H1 (cell line): ENCODE measurements around the gene TRIM71. TPM values are rescaled to one million over a fixed set of nuclear protein-coding genes. Genes with fewer than 3 reads are reported as not detected.

Experiments used
- CTCF ChIA-PET: fragments of 300-600 bp; sonication (Branson Sonifier 250); formaldehyde crosslinking; loops from one replicate; lab custom pipeline; 2021; ENCODE audit not compliant: partially characterized antibody; lab: Charles Lee
- POLR2A ChIA-PET: fragments of 300-600 bp; sonication (Branson Sonifier 250); formaldehyde crosslinking; loops from one replicate; lab custom pipeline; 2021; ENCODE audit warnings: inconsistent platforms; ENCODE audit not compliant: partially characterized antibody; lab: Charles Lee
- DNase-seq, 2 experiments: peaks; one replicate each; pipeline versions ENCODE4 v3.0.0 to v3.0.0-alpha.2; 2010 to 2022; ENCODE audit warnings: low spot score in 2 of 2, low read depth in 1 of 2, mixed read lengths in 1 of 2
- FAIRE-seq: peaks from 2 replicates; lab custom pipeline; 2011; peaks lifted over from hg19 to GRCh38; lab: Jason Lieb, UNC
- H2AFZ ChIP-seq: 2 replicates; pipeline ENCODE4 v1.8.1; 2012; ENCODE audit warnings: low read length, inconsistent platforms
- H2AK5ac ChIP-seq: 2 replicates; pipeline ENCODE4 v1.6.1; 2013; ENCODE audit warnings: low read depth, low read length
- H2BK120ac ChIP-seq: replicated peaks from 2 replicates; pipeline ENCODE3; 2013; ENCODE audit warnings: low read depth, low read length, inconsistent platforms
- H2BK12ac ChIP-seq: 2 replicates; pipeline ENCODE4 v1.6.1; 2013; ENCODE audit warnings: low read depth, low read length
- H2BK15ac ChIP-seq: 2 replicates; pipeline ENCODE4 v1.6.1; 2013; ENCODE audit warnings: low read length
- H2BK20ac ChIP-seq: 2 replicates; pipeline ENCODE4 v1.6.1; 2013; ENCODE audit warnings: low read length
- H2BK5ac ChIP-seq: 2 replicates; pipeline ENCODE4 v1.6.1; 2013; ENCODE audit warnings: low read depth, low read length
- H3K14ac ChIP-seq: 2 replicates; pipeline ENCODE4 v1.6.1; 2013; ENCODE audit warnings: inconsistent platforms; ENCODE audit not compliant: insufficient read length
- H3K18ac ChIP-seq: 2 replicates; pipeline ENCODE4 v1.6.1; 2013; ENCODE audit warnings: low read length; ENCODE audit errors: extremely low read depth
- H3K23ac ChIP-seq: 2 replicates; pipeline ENCODE4 v1.6.1; 2013; ENCODE audit warnings: inconsistent platforms; ENCODE audit not compliant: insufficient read length
- H3K23me2 ChIP-seq: 2 replicates; pipeline ENCODE4 v1.6.1; 2013; ENCODE audit warnings: low read depth, low read length
- H3K27ac ChIP-seq: 2 replicates; pipeline ENCODE4 v1.6.1; 2011; ENCODE audit warnings: low read depth, low read length, inconsistent platforms
- H3K27me3 ChIP-seq, 4 experiments: replicated peaks in 1 of 4; 1 replicate in 1 of 4; 2 replicates in 3 of 4; pipeline versions ENCODE4 v1.6.1 to v1.8.1; 2011 to 2013; ENCODE audit warnings: low read length in 3 of 4, mild to moderate bottlenecking in 3 of 4, inconsistent platforms in 2 of 4, mixed read lengths in 2 of 4, moderate library complexity in 1 of 4; ENCODE audit not compliant: control insufficient read depth in 3 of 4, insufficient read depth in 3 of 4; ENCODE audit errors: extremely low read depth in 1 of 4
- H3K36me3 ChIP-seq, 4 experiments: 2 replicates each; pipeline versions ENCODE4 v1.6.1 to v1.8.1; 2011 to 2013; ENCODE audit warnings: mild to moderate bottlenecking in 4 of 4, low read length in 3 of 4, moderate library complexity in 2 of 4, control low read depth in 1 of 4, inconsistent platforms in 1 of 4; ENCODE audit not compliant: insufficient read depth in 4 of 4, control insufficient read depth in 2 of 4
- H3K4ac ChIP-seq: replicated peaks from 2 replicates; pipeline ENCODE3; 2013; ENCODE audit warnings: low read length, low read depth, mixed read lengths, inconsistent platforms; ENCODE audit not compliant: insufficient read length
- H3K4me1 ChIP-seq, 4 experiments: replicated peaks in 1 of 4; 1 replicate in 1 of 4; 2 replicates in 3 of 4; pipeline versions ENCODE4 v1.6.1 to v1.8.1; 2011 to 2013; ENCODE audit warnings: low read length in 3 of 4, inconsistent platforms in 2 of 4, mixed read lengths in 1 of 4; ENCODE audit not compliant: insufficient read depth in 4 of 4, control insufficient read depth in 3 of 4
- H3K4me2 ChIP-seq, 2 experiments: 2 replicates each; pipeline versions ENCODE4 v1.6.1 to v1.8.1; 2011 to 2013; ENCODE audit warnings: low read depth in 2 of 2, low read length in 2 of 2, control low read depth in 1 of 2, inconsistent platforms in 1 of 2, mild to moderate bottlenecking in 1 of 2; ENCODE audit not compliant: insufficient read depth in 1 of 2
- H3K4me3 ChIP-seq, 4 experiments: fragments of 200-600, 300-600 bp in 1 of 4; sonication (generic), shearing (Covaris generic), sonication (Bioruptor Twin) in 1 of 4; 2 replicates each; pipeline versions ENCODE4 v1.5.1 to v1.8.1; 2011 to 2016; ENCODE audit warnings: low read length in 4 of 4, low read depth in 3 of 4, control low read depth in 2 of 4, inconsistent platforms in 2 of 4, mild to moderate bottlenecking in 2 of 4, mixed read lengths in 1 of 4, moderate library complexity in 1 of 4; ENCODE audit not compliant: insufficient read depth in 2 of 4; ENCODE audit errors: extremely low read depth in 1 of 4
- H3K56ac ChIP-seq: replicated peaks from 2 replicates; pipeline ENCODE3; 2013; ENCODE audit warnings: low read depth, mild to moderate bottlenecking, mixed read lengths, low read length, inconsistent platforms; ENCODE audit not compliant: insufficient read length
- H3K79me1 ChIP-seq: 2 replicates; pipeline ENCODE4 v1.6.1; 2013; ENCODE audit warnings: low read depth, low read length, control low read depth
- H3K79me2 ChIP-seq, 2 experiments: 2 replicates each; pipeline versions ENCODE4 v1.6.1 to v1.8.1; 2012 to 2013; ENCODE audit warnings: low read length in 2 of 2, mild to moderate bottlenecking in 2 of 2, inconsistent platforms in 1 of 2; ENCODE audit not compliant: insufficient read depth in 2 of 2, control insufficient read depth in 1 of 2
- H3K9ac ChIP-seq, 4 experiments: replicated peaks in 1 of 4; 1 replicate in 1 of 4; 2 replicates in 3 of 4; pipeline versions ENCODE4 v1.6.1 to v1.8.1; 2011 to 2013; ENCODE audit warnings: low read depth in 3 of 4, low read length in 3 of 4, control low read depth in 2 of 4, mild to moderate bottlenecking in 2 of 4, moderate library complexity in 2 of 4, inconsistent platforms in 1 of 4; ENCODE audit errors: extremely low read depth in 1 of 4
- H3K9me3 ChIP-seq, 2 experiments: 2 replicates each; pipeline versions ENCODE4 v1.6.1 to v1.8.1; 2012 to 2013; ENCODE audit warnings: mild to moderate bottlenecking in 2 of 2, moderate library complexity in 2 of 2, control low read depth in 1 of 2, inconsistent platforms in 1 of 2, low read depth in 1 of 2, low read length in 1 of 2, mixed read lengths in 1 of 2; ENCODE audit not compliant: insufficient read depth in 2 of 2
- H4K20me1 ChIP-seq, 2 experiments: replicated peaks in 1 of 2; 2 replicates each; pipeline versions ENCODE3 to v1.8.1; 2011 to 2013; ENCODE audit warnings: inconsistent platforms in 2 of 2, low read length in 2 of 2, mild to moderate bottlenecking in 1 of 2; ENCODE audit not compliant: insufficient read depth in 2 of 2, control insufficient read depth in 1 of 2
- H4K5ac ChIP-seq: 2 replicates; pipeline ENCODE4 v1.6.1; 2013; ENCODE audit warnings: low read length, low read depth, mixed read lengths, inconsistent platforms; ENCODE audit not compliant: insufficient read length
- H4K8ac ChIP-seq: 2 replicates; pipeline ENCODE4 v1.8.0; 2013; ENCODE audit warnings: mild to moderate bottlenecking, moderate library complexity, low read length, inconsistent platforms; ENCODE audit not compliant: insufficient read depth; ENCODE audit errors: extremely low read depth
- H4K91ac ChIP-seq: replicated peaks from 2 replicates; pipeline ENCODE3; 2013; ENCODE audit warnings: low read length, mixed read lengths, inconsistent platforms; ENCODE audit not compliant: insufficient read length
- ATF3 ChIP-seq: IDR thresholded peaks from 2 replicates; pipeline ENCODE4 v1.6.1; 2011; ENCODE audit warnings: low read depth, mild to moderate bottlenecking, low read length; ENCODE audit not compliant: insufficient read depth
- MAX ChIP-seq: IDR thresholded peaks from 2 replicates; pipeline ENCODE4 v1.6.1; 2012; ENCODE audit warnings: inconsistent platforms
- POLR2A ChIP-seq, 2 experiments: IDR thresholded peaks; 1 replicate in 1 of 2; 2 replicates in 1 of 2; pipeline ENCODE4 v1.6.1; 2011; ENCODE audit warnings: low read depth in 2 of 2, low read length in 2 of 2, mild to moderate bottlenecking in 2 of 2; ENCODE audit errors: control extremely low read depth in 1 of 2
- RNF2 ChIP-seq: fragments of 200-900, 300-1000 bp; sonication (generic); IDR thresholded peaks from 2 replicates; pipeline ENCODE4 v1.7.1; 2016; ENCODE audit warnings: borderline replicate concordance, low read depth, mild to moderate bottlenecking, antibody characterized with exemption, low read length; ENCODE audit not compliant: poor library complexity, severe bottlenecking; ENCODE audit errors: missing control alignments
- SUZ12 ChIP-seq: fragments of 200-600 bp; sonication (generic); IDR thresholded peaks from 2 replicates; pipeline ENCODE4 v1.6.1; 2012; ENCODE audit warnings: mild to moderate bottlenecking, inconsistent platforms, low read length, moderate library complexity, mixed read lengths
- whole genome bisulfite sequencing, 2 experiments: shearing (Covaris generic) in 1 of 2; methylation state at CpG; one replicate each; pipeline versions ENCODE4 v1.1.6 to v1.1.7; 2013 to 2015; ENCODE audit warnings: low lambda C conversion rate in 2 of 2, mixed read lengths in 2 of 2, inconsistent platforms in 1 of 2, low coverage in 1 of 2, missing lambda C conversion rate in 1 of 2; ENCODE audit not compliant: insufficient replicate concordance in 2 of 2, insufficient coverage in 1 of 2, insufficient read length in 1 of 2; ENCODE audit errors: extremely low coverage in 1 of 2, missing lambda C conversion rate in 1 of 2; 5-methylcytosine and 5-hydroxymethylcytosine counted together
- polyA plus RNA-seq, 7 experiments: library from polyadenylated mRNA; depleted of rRNA in 3 of 7; stranded (reverse) in 5 of 7; unstranded in 2 of 7; fragments of >200 nt in 5 of 7; fragments of 200-250 nt in 2 of 7; gene quantifications; 1 replicate in 5 of 7; 2 replicates in 1 of 7; 4 replicates in 1 of 7; pipeline versions ENCODE4 v1.2.1 to v1.2.3, GENCODE V29; 2011 to 2013; ENCODE audit warnings: missing spikeins in 2 of 7, mixed read lengths in 2 of 7
- total RNA-seq: library from RNA; stranded (reverse); fragmentation: NEBNext Ultra II Directional; extraction: Animal tissue kit (Norgen Biotek cat#: 25700); gene quantifications from 2 replicates; pipeline ENCODE4 v1.2.1, GENCODE V29; 2021

The TRIM71 gene
- total and polyA plus RNA-seq, 2 of the 8 experiments (the other 6 are each of a cell fraction or from before 2014, with no cell fraction given) = 53.7 to 293 TPM

DNA sequence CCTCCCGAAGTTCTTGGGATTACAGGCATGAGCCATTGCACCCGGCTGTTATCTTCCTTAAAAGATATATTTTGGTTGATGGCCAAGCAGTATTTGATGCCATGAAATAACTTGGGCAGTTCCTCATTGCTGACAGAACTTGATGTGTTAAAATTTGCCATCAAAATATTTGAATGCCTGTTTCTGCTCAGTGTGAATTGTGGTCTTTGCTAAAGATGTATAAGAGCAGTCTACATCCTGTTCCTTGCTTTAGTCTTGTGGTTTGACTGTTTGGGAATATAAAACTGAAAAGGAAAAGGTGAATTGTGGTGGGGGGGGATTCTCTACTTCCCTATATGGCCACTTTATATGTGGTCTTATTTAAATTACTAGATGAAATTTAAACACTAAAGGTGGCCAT lies 14.0 kb downstream of the TRIM71 start:
- Histone ChIP-seq H3K56ac (no peak overlapping the region), H3K4ac (no peak overlapping the region), H3K4me1 (peaks cover 7 to 36% (median 24%) of the 10 kb centered on the region in 4 experiments), H2BK15ac (no peak overlapping the region), H4K20me1 (peaks cover 34 to 37% of the 10 kb centered on the region in 2 experiments), H3K4me3 (peak overlapping the region in 1 of 4 experiments; percentile 57; a peak in 3 of 8 replicates), H4K8ac (no peak overlapping the region), H2BK5ac (no peak overlapping the region), H3K4me2 (peak overlapping the region; percentile 69 to 93), H2AFZ (no peak overlapping the region), H4K91ac (no peak overlapping the region), H2BK12ac (no peak overlapping the region), H2BK20ac (no peak overlapping the region), H3K79me2 (peaks cover 83 to 100% of the 10 kb centered on the region in 2 experiments), H3K23ac (no peak overlapping the region), H3K9ac (no peak overlapping the region), H3K27me3 (no peaks in the 10 kb centered on the region), H3K18ac (no peak overlapping the region), H3K79me1 (no peaks in the 10 kb centered on the region), H3K23me2 (peaks cover 5% of the 10 kb centered on the region), H3K14ac (no peak overlapping the region), H2AK5ac (no peak overlapping the region), H3K9me3 (no peaks in the 10 kb centered on the region), H3K27ac (no peak overlapping the region), H4K5ac (no peak overlapping the region), H2BK120ac (no peak overlapping the region), H3K36me3 (peaks cover 0 to 21% (median 0%) of the 10 kb centered on the region in 4 experiments; a peak in 3 of 8 replicates)
- FAIRE-seq (no peak), DNase-seq (no peak)
- TF ChIP-seq RNF2 = no peak
- TF ChIP-seq MAX = no peak
- TF ChIP-seq SUZ12 = no peak
- no peak for TF ChIP-seq ATF3
- no peak for TF ChIP-seq POLR2A (IDR thresholded peaks at IDR 0.05; ENCODE audit: control extremely low read depth in 1 of 2, low read depth in 2 of 2, low read length in 2 of 2)
- CTCF ChIA-PET = interaction anchor here (1.0 to 1.6 kb wide), 3 partner anchors 11 to 95 kb away, joined by 3 to 7 read pairs (median 4); no protein-coding TSS in a partner anchor
- WGBS, 2 experiments = 87% methylated on average over 2 of the region's 2 CpGs; no CpG with 5 or more reads in 1 of the 2 experiments
- POLR2A ChIA-PET = interaction anchor here (1.2 to 17.0 kb wide), 7 partner anchors 8 to 55 kb away, joined by 3 to 303 read pairs (median 28); partner anchors contain the start of gene TRIM71
